ENCODE results near the gene RBM20.
"Not testable (repeated sequence)": the region's sequence is repeated elsewhere in the genome, so short reads cannot be mapped to it uniquely, and the experiment has no call there.

RBM20 gene

DNA sequence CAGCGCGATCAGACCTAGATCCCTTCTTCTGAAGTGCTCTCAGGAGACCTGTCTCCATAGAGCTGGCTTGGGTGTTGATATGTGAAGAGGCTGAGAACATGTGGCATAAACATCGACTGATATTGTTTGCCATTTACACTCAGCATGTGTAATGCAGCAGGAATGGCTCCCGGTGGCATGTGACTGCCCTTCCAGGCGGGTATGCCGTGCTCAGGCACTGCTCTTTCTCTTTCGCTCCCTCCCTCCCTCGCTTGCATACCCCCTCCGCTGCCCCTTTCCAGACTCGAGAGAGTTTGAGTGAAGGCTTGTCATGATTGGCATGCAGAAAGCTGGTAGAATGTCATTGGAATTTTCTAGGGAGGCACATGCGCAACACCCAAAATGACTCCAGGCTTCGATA is 120.2 kb downstream of the RBM20 start:
- DNase-seq (ENCODE audit: low spot score), result no peak

DNA sequence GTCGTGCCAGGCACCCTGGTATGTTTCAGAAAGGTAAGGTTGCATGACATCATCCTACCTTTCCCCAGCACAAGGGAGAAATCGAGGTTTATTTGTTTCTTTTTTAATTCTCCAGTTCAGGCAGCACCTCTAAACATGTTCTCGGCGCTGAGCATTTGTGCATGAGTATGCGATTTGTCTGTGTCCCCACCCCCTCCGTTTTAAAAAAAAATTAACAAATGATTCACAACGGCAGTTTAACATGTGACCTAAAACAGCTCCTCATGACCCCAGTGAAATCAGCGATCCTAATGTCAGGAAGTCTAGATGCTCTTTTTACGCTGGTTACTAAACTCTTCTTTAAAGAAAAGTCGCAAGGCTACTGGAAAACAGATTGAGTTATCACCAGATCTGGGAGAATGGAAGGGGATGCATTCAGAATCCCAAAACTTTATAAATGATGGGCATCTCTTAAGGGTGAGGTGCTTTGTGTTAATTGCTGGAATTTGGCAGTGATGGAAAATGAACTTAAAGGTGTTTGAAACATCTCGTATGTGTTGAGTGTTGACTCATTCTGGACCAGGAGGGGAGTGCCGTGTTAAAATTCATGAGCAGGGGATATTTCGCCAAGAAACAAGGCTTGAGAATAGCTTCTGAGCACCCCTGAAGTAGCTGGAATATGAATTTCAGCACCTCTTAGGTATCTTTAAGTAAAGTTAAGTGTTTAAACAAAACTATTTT is 120.8 kb downstream of the RBM20 start:
- DNase-seq (ENCODE audit: low spot score), result no peak

DNA sequence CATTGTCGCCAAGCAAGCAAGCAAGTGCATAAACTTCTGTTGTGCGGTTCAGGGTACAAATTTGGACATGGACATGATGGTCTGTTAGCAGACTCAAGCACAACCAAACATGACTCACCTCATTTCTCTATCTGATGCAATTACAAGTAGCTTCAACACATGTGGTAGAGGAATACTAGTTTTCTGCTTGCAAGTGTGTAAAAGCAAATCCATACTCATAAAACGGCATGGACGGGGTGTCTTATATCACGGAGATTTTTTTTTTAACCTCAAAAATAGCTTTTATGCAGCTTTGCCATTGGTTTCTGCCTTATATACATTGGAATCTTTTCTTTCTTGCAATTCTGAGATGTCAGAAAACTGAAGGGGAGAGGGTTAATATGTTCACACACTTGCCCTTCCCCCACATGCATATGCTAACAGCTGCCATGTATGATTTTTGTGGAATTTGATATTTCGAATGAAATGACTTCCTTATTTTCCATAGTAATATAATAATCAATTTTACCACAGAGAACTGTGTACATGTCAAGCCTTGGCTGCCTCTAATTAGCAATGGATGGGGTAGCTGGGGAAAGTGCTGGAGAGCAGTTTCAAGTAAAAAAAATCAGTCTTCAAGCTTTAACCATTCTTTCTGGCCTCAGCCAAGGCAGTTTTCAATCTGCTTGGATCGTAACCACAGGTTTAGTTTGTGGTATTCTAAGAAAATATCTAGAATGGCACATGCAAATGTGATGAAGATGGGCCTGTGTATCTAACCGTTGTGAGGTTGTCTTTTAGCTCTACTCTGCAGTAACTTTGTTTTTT is 121.6 kb downstream of the RBM20 start:
- DNase-seq (ENCODE audit: low spot score), result no peak

DNA sequence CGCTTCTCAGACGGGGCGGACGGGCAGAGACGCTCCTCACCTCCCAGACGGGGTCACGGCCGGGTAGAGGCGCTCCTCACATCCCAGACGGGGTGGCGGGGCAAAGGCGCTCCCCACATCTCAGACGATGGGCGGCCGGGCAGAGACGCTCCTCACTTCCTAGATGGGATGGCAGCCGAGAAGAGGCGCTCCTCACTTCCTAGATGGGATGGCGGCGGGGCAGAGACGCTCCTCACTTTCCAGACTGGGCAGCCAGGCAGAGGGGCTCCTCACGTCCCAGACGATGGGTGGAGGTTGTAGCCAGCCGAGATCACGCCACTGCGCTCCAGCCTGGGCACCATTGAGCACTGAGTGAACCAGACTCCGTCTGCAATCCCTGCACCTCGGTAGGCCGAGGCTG is 123.5 kb downstream of the RBM20 start:
- not testable (repeated sequence) for DNase-seq (ENCODE audit: low spot score)

DNA sequence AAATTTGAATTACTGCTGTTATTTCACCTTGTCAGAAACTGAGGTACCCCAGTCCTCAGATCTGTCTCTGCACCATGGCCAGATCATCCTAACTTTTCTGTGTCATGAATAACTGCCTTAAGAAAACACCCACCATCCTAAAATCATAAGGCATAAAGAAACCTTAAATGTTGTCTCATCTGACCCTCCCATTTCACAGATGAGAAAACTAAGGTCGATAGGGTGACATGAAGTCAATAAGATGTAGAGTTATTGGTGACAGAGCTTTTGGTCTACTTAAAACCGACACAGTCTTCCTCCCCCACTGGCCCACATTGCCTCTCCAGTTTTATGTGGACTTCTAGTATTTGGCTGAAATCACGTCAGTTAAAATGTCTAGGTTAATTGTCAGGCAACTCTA is 126.1 kb downstream of the RBM20 start:
- DNase-seq (ENCODE audit: low spot score), result no peak

DNA sequence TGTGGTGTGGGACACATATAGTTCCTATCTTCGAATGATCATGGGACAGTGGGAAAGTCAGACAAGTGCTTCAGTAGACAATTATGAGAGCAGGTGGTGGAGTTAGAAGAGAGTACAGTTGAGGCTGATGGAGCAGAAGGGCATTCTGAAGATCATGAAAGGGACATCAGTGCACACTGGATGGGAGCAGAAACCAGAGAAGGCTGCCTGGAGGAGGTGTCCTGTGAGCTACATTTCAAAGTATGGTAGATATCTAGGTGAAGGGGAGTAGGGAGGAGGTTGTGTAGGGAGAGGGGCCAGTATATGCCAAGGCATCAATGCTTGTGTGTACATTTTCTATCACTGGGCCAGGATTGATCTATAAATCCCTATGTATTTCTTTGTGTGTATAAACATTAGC is 127.3 kb downstream of the RBM20 start:
- no peak for DNase-seq (ENCODE audit: low spot score)

DNA sequence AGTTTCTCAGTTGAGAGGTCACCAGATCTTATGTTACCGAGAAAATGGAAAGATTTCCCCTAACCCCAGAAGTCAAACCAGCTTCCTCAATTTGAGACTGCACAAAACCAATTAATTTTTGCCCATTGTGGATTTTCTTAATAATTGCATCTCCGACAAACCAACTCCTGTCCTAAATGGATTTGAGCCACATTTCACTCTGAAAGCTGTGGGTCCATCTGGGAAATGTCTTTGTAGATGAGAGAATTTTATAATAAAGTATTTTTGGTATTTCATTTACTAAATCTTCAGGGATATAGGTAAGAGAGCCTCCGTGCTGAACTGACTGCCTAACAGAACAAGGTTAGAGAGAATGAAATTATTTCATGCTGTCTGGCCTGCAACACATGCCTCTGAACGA is 127.9 kb downstream of the RBM20 start:
- DNase-seq (ENCODE audit: low spot score), result no peak

DNA sequence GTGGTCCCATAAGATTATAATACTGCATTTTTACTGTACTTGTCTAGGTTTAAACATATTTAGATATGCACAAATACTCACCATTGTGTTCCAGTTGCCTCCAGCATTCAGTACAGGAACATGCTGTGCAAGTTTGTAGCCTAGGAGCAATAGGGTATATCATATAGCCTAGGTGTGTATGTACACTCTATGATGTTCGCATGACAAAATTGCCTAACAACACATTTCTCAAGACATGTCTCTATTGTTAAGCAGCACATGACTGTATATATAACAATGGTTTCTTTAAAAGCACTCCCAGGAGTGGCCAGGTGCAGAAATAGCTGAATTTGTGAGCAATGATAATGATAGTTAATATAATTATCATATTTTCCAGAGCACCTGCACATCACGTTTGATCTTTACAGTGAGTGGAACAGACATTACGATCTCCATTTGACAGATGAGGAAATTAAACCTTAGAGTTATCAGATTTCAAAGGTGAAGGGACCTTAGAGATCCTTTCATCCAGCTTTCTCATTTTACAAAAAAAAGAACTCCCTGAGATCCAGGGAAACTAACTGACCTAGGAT is 128.4 kb downstream of the RBM20 start:
- DNase-seq (ENCODE audit: low spot score), result no peak

DNA sequence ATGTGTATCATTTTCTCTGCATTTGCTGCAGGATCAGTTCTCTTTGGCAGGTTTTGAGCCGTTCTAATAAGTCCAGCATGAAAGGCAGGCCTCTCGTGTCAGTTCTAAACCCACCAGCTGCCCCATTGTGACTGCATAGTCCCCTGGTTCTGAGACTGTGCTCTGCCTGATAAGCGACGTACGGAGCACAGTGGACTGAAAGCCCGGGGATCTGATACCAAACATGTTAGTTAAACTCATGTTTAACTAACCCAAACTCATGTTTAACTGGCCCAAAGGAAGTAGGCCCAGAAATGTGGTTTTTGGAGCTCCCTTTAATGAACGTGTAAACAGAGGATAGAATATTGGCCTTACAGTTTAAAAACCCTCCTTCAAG is 129.5 kb downstream of the RBM20 start:
- DNase-seq (ENCODE audit: low spot score), result no peak

DNA sequence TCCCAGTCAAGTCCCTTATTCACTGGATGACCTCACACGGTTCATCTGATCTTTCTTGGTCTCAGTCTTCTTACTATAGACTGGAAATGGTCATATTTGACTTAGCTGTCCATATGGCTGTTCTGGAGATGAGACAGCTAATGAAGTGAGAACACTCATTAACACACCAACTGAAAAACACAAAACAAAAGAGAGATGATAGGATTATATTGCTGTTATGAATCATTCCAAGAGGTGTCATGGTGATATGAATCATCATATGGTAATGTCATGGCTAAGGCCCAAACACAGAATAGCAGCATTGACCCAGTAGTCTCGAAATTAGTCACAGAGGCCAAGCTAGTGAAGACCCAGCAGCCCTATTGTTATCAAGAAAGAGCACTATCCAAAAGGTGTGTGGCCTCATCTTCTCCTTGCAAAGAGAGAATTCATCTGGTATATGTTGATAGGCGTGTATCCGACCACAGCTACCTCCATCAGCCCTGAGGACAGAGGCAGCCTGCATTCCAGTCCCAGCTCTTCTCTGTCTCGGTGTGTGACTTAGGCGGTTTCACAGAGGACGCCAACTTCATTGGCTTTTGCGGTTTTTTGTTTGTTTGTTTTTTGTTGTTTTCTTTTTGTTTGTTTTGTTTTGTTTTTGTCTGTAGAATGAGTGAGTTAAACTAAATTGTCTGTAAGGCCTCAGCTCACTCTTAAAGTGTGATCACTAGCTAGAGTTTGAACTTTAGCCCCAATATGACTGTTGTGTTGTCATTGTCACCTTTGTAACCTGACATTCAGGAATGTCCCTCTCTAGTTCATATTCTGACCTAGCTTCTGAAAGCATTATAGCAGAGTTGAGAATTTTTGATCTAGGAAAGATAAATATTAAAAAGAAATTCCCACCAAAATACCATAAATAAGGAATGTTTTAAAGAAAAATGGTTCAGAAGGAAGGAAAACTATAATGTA is 130.2 kb downstream of the RBM20 start:
- peak; percentile 62 for DNase-seq (ENCODE audit: low spot score)

DNA sequence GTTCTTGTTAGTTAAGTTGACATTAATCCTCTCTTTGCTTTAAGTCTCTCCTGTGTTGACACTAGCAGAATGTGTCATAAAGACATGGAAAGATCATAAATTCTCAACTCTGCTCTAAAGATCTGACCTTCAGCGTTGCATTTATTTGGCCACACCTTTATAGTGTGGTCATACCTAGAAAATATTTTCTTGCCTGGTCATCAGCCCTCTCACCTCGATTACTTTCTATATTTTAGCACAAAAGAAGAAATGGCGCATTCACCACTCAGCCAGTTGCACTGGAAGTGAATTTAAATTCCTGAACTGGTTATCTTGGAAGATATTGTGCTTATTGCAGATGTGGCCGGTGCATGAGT is 130.9 kb downstream of the RBM20 start:
- no peak for DNase-seq (ENCODE audit: low spot score)

DNA sequence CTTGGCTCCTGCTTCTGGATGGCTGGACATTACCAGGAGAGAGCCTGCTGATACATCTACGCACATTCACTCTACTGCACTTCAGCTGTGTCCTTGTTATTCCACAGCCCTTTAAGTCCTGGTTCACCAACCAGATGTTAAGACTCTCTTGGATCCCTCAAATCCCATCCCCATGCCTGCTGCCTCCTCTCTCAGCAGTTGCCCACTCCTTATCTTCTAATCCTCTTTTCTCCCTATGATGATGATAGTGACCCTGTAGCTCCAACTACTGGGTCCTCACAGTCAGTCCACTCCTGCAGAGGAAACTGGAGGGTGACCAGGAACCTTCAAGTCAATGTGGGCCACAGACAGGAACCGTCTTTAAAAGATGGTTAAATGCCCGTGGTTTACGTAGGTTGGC is 131.3 kb downstream of the RBM20 start:
- no peak for DNase-seq (ENCODE audit: low spot score)

DNA sequence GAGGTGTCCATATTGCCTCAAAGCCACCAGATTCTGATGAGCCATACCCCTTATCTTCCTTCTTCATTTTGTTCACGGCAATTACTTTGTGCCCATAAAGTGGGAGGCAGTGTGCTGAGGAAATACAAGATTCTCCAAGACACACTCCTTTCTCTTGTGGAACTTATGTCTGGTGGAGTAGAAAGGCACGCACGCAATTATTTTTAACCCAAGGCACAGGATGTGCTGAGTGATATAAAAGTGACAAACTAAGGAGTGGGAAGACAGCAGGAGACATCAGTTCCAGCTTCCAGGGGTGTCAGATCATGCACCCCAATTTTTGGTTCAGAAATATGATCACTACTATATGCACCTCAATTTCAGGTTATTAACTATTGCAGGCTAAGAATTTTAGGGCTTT is 132.9 kb downstream of the RBM20 start:
- no peak for DNase-seq (ENCODE audit: low spot score)

DNA sequence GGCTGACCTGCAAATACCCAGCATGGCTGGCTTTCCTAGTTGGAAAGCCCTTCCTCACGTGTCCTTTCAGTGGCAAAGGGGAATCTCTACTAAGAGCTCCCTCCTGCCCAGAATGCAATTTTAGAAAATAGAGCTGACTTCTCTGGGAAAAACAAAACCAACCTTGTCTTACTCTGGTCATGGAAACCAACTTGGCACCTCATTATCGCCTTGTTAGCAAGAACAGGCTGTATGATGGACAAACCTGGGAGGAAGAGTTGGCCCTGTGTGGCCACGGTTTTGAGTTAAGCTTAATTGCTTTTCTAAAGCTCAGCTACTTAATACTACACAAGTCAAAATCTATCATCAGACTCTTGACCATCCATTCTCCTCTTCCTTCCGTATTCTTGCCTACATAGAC is 133.5 kb downstream of the RBM20 start:
- no peak for DNase-seq (ENCODE audit: low spot score)

DNA sequence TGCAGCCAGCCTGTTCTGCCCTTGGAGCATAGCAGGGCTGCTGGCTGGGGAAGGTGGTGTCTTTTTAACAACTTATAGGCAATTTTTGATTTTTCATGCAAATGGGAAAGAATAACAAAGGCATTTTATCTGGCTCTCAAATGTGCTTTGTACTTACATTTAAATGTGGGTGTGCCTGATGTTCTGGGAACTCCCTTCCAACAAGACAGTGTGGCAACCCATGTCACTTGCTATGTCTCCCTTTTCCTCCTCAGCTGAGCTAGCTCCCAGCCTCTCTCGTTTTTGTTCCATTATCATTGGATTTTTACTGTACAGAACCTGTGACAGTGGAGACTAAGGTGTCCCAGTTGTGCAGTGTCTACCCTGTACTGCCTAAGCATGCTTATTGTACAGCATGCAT is 134.1 kb downstream of the RBM20 start:
- no peak for DNase-seq (ENCODE audit: low spot score)

DNA sequence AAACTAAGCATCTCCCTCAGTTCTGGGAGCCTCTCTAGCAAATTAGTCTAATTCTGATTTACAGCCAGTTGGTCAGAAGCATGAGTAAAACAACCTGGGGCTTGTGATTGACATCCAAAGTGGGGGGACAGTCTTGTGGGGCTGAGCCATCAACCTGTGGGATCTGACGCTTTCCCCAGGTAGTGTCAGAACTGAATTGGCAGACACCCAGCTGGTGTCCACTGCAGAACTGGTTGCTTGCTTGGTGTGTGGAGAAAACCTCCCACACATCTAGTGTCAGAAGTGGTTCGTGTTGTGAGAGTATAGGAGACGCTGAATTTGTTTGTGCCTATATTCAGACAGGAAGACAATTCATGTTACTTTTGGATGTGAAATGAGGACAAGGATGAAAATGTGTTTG is 135.4 kb downstream of the RBM20 start:
- DNase-seq (ENCODE audit: low spot score), result no peak

DNA sequence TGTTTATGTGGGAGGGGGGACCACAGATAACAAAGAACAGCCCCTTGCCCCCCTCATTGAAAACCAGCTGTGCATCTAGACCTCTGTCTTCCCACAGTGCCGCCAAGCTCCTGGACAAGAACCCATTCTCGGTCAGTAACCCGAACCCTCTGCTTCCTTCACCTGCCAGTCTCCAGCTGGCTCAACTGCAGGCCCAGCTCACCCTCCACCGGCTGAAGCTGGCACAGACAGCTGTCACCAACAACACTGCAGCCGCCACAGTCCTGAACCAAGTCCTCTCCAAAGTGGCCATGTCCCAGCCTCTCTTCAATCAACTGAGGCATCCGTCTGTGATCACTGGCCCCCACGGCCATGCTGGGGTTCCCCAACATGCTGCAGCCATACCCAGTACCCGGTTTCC is 136.6 kb downstream of the RBM20 start:
- DNase-seq (ENCODE audit: low spot score), result no peak

DNA sequence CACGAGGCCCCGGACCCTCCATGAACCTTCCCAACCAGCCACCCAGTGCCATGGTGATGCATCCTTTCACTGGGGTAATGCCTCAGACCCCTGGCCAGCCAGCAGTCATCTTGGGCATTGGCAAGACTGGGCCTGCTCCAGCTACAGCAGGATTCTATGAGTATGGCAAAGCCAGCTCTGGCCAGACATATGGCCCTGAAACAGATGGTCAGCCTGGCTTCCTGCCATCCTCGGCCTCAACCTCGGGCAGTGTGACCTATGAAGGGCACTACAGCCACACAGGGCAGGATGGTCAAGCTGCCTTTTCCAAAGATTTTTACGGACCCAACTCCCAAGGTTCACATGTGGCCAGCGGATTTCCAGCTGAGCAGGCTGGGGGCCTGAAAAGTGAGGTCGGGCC is 137.0 kb downstream of the RBM20 start:
- no peak for DNase-seq (ENCODE audit: low spot score)

DNA sequence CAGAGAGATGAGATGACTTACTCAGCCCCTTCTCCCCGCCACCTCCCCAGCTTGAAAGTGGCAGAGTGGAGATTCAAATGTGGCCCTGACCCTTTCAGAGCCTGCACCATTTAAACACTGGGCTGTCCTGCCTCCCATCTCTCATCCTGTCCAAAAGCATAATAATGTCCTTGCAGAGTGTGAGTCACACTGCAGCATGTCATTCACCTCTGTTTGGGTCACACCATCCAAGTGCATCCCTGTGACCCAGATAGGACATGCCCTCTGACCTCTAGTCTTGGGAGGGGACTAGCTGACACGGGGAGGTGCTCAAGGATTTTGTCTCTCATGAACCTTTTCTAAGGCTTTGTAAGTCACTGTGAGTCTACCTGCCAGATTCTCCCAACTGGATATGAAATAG is 138.5 kb downstream of the RBM20 start:
- DNase-seq (ENCODE audit: low spot score), result no peak

DNA sequence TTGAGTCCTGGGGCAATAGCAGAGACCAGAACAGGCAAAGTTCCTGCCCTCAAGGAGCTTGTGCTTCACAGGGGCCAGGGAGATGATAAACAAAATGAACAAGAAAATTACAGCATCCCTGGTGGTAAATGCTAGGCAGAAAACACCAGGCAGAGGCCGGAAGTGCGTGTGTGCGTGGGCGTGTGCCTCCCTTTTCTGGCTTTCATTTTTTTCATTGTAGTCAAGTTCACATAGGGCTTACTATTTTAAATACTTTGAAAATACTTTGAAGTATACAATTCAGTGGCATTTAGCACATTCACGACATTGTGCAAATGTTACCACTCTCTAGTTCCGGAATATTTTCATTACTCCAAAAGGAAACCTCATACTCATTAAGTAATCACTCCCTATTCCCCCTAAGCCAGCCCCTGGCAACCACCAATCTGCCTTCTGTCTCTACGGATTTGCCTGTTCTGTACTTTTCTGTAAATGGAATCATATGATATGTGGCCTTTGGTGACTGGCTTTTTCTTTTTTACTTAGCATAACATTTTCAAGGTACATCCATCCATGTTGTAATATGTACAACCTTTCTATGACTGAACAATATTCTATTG is 139.5 kb downstream of the RBM20 start:
- DNase-seq (ENCODE audit: low spot score), result peak; percentile 48

DNA sequence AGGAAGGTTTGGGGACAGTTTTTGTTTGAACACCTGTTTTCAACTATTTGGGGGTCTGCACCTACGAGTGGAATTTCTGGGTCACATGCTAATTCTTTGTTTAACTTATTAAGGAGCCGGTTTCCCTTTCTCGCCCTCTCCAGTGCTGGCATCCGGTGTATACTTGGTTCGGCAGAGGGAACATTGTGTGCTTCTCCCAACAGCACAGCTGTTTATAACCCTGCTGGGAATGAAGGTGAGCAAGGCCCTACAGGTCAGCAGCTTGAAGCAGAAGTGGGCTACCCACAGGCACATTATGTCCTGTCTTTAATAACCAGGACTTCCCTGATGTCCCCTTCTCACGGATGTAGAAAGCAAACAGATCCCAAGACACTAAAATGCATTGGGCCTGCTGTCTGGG is 140.1 kb downstream of the RBM20 start:
- DNase-seq (ENCODE audit: low spot score), result no peak

DNA sequence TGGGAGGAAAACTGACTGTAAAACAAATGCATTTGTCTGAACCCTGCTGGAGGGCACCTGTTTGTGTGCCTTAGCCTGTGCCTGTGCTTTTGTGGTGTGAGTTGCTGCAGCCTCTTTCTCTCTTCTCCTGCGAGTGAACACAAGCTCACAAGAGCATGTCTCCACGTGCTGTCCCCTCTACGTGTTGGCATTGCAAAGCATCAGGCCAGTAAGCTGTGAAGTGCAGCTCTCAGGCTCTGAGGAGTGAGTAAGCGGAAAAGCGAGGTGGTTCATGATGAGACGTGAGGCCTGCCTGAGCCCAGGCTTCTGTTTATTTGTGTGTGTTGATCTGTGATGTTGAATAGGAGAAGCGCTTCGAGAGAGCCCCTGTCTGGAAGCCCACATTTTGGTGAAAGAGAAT is 142.0 kb downstream of the RBM20 start:
- DNase-seq (ENCODE audit: low spot score), result no peak
